Measurements from ENCODE around the gene MOB2.
"Not testable (repeated sequence)": the region's sequence is repeated elsewhere in the genome, so short reads cannot be mapped to it uniquely, and the experiment has no call there.

The MOB2 gene

DNA sequence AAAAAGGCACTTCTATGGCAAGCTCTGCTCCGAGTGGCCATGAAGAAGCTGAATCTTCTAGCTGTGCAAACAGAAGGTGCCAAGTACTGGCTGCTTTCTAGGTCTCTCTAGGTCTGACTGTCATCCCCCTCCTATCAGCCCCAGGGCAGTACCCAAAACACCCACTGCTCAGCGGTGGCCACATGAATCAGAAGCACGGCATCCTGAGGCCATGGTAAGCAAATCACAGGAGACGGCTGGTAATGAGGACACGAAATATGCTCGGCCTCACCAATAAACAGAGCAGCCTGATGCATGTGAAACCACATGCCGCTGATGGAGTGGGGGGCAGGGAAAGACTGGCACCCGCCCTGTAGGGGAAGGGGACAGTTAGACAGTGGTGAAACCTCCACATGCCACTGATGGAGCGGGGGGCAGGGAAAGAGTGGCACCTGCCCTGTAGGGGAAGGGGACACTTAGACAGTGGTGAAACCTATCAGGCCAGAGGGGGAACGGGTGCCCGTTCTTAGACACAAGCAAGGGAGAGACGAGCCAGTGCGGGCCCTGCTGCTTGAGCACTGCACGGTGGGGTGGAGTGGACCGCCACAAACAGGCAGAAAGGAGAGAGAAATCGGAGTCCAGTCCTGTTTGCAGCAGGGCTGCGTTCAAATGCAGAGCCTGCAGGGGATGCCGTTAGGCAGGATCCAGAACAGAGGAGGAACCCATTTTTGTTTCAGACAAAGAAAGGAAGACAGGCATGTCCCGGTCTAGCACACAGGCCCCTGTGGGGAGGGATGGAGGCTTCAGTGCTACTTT lies 29.9 kb upstream of the MOB2 start:
- H3K4me3 Mint-ChIP-seq = no peak overlapping the region
- H3K27ac Mint-ChIP-seq = no peak overlapping the region
- H3K9me3 Mint-ChIP-seq = no peaks in the 10 kb centered on the region
- peaks cover 27% of the 10 kb centered on the region for H3K4me1 Mint-ChIP-seq
- TF ChIP-seq, protein P1, sequence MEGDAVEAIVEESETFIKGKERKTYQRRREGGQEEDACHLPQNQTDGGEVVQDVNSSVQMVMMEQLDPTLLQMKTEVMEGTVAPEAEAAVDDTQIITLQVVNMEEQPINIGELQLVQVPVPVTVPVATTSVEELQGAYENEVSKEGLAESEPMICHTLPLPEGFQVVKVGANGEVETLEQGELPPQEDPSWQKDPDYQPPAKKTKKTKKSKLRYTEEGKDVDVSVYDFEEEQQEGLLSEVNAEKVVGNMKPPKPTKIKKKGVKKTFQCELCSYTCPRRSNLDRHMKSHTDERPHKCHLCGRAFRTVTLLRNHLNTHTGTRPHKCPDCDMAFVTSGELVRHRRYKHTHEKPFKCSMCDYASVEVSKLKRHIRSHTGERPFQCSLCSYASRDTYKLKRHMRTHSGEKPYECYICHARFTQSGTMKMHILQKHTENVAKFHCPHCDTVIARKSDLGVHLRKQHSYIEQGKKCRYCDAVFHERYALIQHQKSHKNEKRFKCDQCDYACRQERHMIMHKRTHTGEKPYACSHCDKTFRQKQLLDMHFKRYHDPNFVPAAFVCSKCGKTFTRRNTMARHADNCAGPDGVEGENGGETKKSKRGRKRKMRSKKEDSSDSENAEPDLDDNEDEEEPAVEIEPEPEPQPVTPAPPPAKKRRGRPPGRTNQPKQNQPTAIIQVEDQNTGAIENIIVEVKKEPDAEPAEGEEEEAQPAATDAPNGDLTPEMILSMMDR (IDR thresholded peaks at IDR 0.05; ENCODE audit: unreplicated experiment in 3 of 3) = no peak
- peaks cover 8% of the 10 kb centered on the region for H3K27me3 Mint-ChIP-seq (ENCODE audit: low read depth)
- peaks cover 4% of the 10 kb centered on the region for H3K36me3 Mint-ChIP-seq (ENCODE audit: low read depth)

GRCh38 chr11:1515082-1516060 lies 28.8 kb upstream of the MOB2 start:
- H3K27me3 Mint-ChIP-seq (ENCODE audit: low read depth) = peaks cover 5% of the 10 kb centered on the region
- TF ChIP-seq, protein P1 (IDR thresholded peaks at IDR 0.05; ENCODE audit: unreplicated experiment in 3 of 3) = peak; percentile 88 to 95 (median 94)
- H3K36me3 Mint-ChIP-seq (ENCODE audit: low read depth) = no peaks in the 10 kb centered on the region
- H3K4me1 Mint-ChIP-seq = peaks cover 18% of the 10 kb centered on the region
- no peaks in the 10 kb centered on the region for H3K9me3 Mint-ChIP-seq
- no peak overlapping the region for H3K4me3 Mint-ChIP-seq
- no peak overlapping the region for H3K27ac Mint-ChIP-seq

- TF ChIP-seq, protein P1 (IDR thresholded peaks at IDR 0.05; ENCODE audit: unreplicated experiment in 3 of 3) = peak in 1 of 3 experiments; percentile 29
- Mint-ChIP-seq H3K4me3 (no peak overlapping the region), H3K27me3 (ENCODE audit: low read depth) (peaks cover 5% of the 10 kb centered on the region), H3K4me1 (peaks cover 20% of the 10 kb centered on the region), H3K9me3 (no peaks in the 10 kb centered on the region), H3K27ac (peak overlapping the region in 1 of 3 experiments; percentile 71), H3K36me3 (ENCODE audit: low read depth) (no peaks in the 10 kb centered on the region)
Observed at GRCh38 chr11:1514336-1515061, 27.9 kb upstream of the MOB2 start.

DNA sequence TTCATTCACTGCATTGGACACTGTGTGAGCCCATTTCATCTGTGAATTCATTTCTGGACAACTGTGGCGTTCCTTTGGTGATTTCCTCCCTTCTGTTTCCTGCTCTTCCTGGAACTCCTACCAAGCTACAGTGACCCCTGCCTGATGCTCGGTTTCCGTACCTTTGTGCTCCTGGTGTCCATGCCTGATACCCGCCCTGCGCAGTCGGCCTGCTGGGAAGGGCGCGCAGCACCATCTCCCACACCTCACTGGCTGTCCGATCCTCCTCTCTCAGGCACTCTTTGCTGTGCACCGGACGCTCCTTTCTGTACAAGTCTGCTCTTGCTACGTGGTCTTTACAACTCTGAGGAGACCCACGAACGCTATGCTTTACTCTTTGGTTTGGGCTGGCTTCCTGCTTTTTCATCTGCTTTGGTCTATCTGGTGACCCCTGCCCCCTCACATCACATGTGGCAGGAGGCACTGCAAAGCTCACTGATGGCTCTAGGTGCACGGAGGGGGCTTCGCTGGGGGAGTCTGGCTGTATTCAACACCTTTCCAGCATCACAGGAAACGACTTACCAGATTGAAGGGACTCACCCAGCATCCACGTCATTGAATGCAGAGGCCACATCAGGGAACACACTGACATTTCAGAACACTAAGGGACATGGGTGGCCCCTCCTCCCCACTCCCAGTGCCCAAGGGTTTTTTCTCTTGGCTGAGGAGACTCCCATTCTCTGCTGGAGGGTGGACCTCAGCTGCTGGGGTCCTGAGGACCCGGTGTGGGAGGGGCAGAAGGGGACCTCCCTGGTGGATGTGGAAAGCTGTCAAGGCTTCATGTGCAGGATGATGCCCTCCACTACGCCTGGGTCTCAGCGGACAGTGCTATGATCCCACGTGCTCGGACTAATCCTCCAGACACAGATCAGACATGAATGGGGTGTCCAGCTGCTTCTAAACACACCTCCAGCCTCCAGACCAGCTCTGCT lies 27.0 kb upstream of the MOB2 start:
- TF ChIP-seq, protein P1 (IDR thresholded peaks at IDR 0.05; ENCODE audit: unreplicated experiment in 3 of 3) = no peak
- Mint-ChIP-seq H3K36me3 (ENCODE audit: low read depth) (no peaks in the 10 kb centered on the region), H3K27ac (peak overlapping the region in 1 of 3 experiments; percentile 71), H3K4me3 (no peak overlapping the region), H3K27me3 (ENCODE audit: low read depth) (peaks cover 5% of the 10 kb centered on the region), H3K4me1 (peaks cover 24% of the 10 kb centered on the region), H3K9me3 (no peaks in the 10 kb centered on the region)

DNA sequence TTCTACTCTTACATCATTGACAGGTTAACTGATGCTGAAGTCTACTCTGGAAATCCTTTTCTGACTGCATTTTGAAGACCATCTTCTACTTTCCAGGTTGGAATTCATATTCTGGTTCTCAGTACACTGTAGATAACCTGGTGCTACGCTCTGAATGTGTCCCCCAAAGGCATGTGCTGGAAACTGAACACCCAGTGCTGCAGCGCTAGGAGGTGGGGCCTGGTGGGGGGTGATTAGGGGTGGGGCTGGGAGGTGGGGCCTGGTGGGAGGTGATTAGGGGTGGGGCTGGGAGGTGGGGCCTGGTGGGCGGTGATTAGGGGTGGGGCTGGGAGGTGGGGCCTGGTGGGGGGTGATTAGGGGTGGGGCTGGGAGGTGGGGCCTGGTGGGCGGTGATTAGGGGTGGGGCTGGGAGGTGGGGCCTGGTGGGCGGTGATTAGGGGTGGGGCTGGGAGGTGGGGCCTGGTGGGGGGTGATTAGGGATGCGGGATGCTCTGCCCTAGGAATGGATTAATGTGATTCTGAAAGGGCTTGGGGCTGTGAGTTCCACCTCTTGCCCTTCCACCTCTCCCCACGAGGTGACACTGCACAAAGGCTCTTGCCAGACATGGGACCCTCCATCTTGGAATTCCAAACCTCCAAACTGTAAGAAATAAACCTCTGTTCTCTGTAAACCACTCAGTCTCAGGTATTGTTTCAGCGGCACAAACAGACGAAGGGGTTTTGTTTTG lies 26.1 kb upstream of the MOB2 start:
- H3K36me3 Mint-ChIP-seq (ENCODE audit: low read depth); H3K9me3 Mint-ChIP-seq; H3K27ac Mint-ChIP-seq; H3K27me3 Mint-ChIP-seq (ENCODE audit: low read depth); H3K4me3 Mint-ChIP-seq: not testable (repeated sequence)
- peaks cover 26% of the 10 kb centered on the region for H3K4me1 Mint-ChIP-seq
